ENCODE results near the gene TBX10. TPM values are rescaled to one million over a fixed set of nuclear protein-coding genes. Genes with fewer than 3 reads are reported as not detected.
A peak's percentile ranks its signal among the peaks of the same experiment; 100 is the strongest.
"Not testable (repeated sequence)": the region's sequence is repeated elsewhere in the genome, so short reads cannot be mapped to it uniquely, and the experiment has no call there.

Gene TBX10
- total and polyA plus RNA-seq, 5 donors from 2014 or later, result not detected

- Histone ChIP-seq H3K4me1 (ENCODE audit: control insufficient read depth, insufficient read depth, low read length, poor library complexity, severe bottlenecking) (peaks cover 21% of the 10 kb centered on the region), H3K36me3 (ENCODE audit: control insufficient read depth, insufficient read depth, low read length) (peaks cover 13% of the 10 kb centered on the region), H3K4me3 (ENCODE audit: low read depth, low read length) (no peak overlapping the region), H3K27ac (ENCODE audit: insufficient read depth, low read length, poor library complexity, severe bottlenecking) (no peak overlapping the region), H3K9me3 (ENCODE audit: control insufficient read depth in 2 of 2, low read length in 2 of 2) (no peaks in the 10 kb centered on the region), H3K27me3 (ENCODE audit: control insufficient read depth, insufficient read depth, low read length) (peaks cover 10% of the 10 kb centered on the region)
- DNase-seq (no peak), ATAC-seq (ENCODE audit: low read depth in 2 of 2) (no peak)
- peaks cover 0 to 2% (median 0%) of the 10 kb centered on the region in 7 donors for H3K9me3 Mint-ChIP-seq
- peaks cover 14% of the 10 kb centered on the region for H3K36me3 Mint-ChIP-seq
- H3K27ac Mint-ChIP-seq, result peak overlapping the region; percentile 31 to 92 (median 32)
- peaks cover 0 to 25% (median 12%) of the 10 kb centered on the region in 4 donors for H3K4me1 Mint-ChIP-seq
- peak overlapping the region; percentile 29 to 89 (median 68) for H3K4me3 Mint-ChIP-seq
- peaks cover 25% of the 10 kb centered on the region for H3K27me3 Mint-ChIP-seq
Observed at GRCh38 chr11:67605231-67606011, 34.1 kb downstream of the TBX10 start.

- peak overlapping the region in 3 of 4 donors; percentile 24 to 80 (median 62) for H3K4me3 Mint-ChIP-seq
Observed at GRCh38 chr11:67604815-67605214, 34.7 kb downstream of the TBX10 start.

GRCh38 chr11:67604119-67604518, 35.4 kb downstream of the TBX10 start:
- Mint-ChIP-seq H3K27me3 (peaks cover 38% of the 10 kb centered on the region), H3K4me3 (peak overlapping the region; percentile 23 to 80 (median 56)), H3K4me1 (peaks cover 0 to 25% (median 12%) of the 10 kb centered on the region in 4 donors)
- not testable (repeated sequence) for H3K9me3 Mint-ChIP-seq; H3K27ac Mint-ChIP-seq; H3K36me3 ChIP-seq (ENCODE audit: control insufficient read depth, insufficient read depth, low read length); H3K36me3 Mint-ChIP-seq; H3K9me3 ChIP-seq (ENCODE audit: control insufficient read depth in 2 of 2, low read length in 2 of 2); H3K27ac ChIP-seq (ENCODE audit: insufficient read depth, low read length, poor library complexity, severe bottlenecking); ATAC-seq (ENCODE audit: low read depth in 2 of 2); DNase-seq; H3K27me3 ChIP-seq (ENCODE audit: control insufficient read depth, insufficient read depth, low read length); H3K4me3 ChIP-seq (ENCODE audit: low read depth, low read length)
- peaks cover 21% of the 10 kb centered on the region for H3K4me1 ChIP-seq (ENCODE audit: control insufficient read depth, insufficient read depth, low read length, poor library complexity, severe bottlenecking)

More at GRCh38 chr11:67604815-67605214, 34.7 kb downstream of the TBX10 start:
- Histone ChIP-seq H3K27me3 (ENCODE audit: control insufficient read depth, insufficient read depth, low read length) (peaks cover 10% of the 10 kb centered on the region), H3K4me1 (ENCODE audit: control insufficient read depth, insufficient read depth, low read length, poor library complexity, severe bottlenecking) (peaks cover 21% of the 10 kb centered on the region), H3K27ac (ENCODE audit: insufficient read depth, low read length, poor library complexity, severe bottlenecking) (no peak overlapping the region), H3K9me3 (ENCODE audit: control insufficient read depth in 2 of 2, low read length in 2 of 2) (no peaks in the 10 kb centered on the region), H3K36me3 (ENCODE audit: control insufficient read depth, insufficient read depth, low read length) (peaks cover 8% of the 10 kb centered on the region), H3K4me3 (ENCODE audit: low read depth, low read length) (no peak overlapping the region)
- peak overlapping the region in 2 of 3 donors; percentile 31 to 32 for H3K27ac Mint-ChIP-seq
- H3K4me1 Mint-ChIP-seq, result peaks cover 0 to 25% (median 12%) of the 10 kb centered on the region in 4 donors
- peaks cover 0 to 2% (median 0%) of the 10 kb centered on the region in 7 donors for H3K9me3 Mint-ChIP-seq
- DNase-seq (no peak), ATAC-seq (ENCODE audit: low read depth in 2 of 2) (no peak)
- H3K36me3 Mint-ChIP-seq, result peaks cover 10% of the 10 kb centered on the region
- peaks cover 31% of the 10 kb centered on the region for H3K27me3 Mint-ChIP-seq

GRCh38 chr11:67601098-67601497, 38.5 kb downstream of the TBX10 start:
- Mint-ChIP-seq H3K27me3 (peaks cover 49% of the 10 kb centered on the region), H3K4me3 (no peak overlapping the region), H3K4me1 (peaks cover 0 to 7% (median 5%) of the 10 kb centered on the region in 4 donors), H3K9me3 (no peaks in the 10 kb centered on the region), H3K36me3 (no peaks in the 10 kb centered on the region), H3K27ac (no peak overlapping the region)
- Histone ChIP-seq H3K9me3 (ENCODE audit: control insufficient read depth in 2 of 2, low read length in 2 of 2) (peaks cover 0 to 2% of the 10 kb centered on the region in 2 experiments), H3K4me1 (ENCODE audit: control insufficient read depth, insufficient read depth, low read length, poor library complexity, severe bottlenecking) (peaks cover 4% of the 10 kb centered on the region), H3K27me3 (ENCODE audit: control insufficient read depth, insufficient read depth, low read length) (peaks cover 10% of the 10 kb centered on the region), H3K36me3 (ENCODE audit: control insufficient read depth, insufficient read depth, low read length) (no peaks in the 10 kb centered on the region), H3K4me3 (ENCODE audit: low read depth, low read length) (no peak overlapping the region), H3K27ac (ENCODE audit: insufficient read depth, low read length, poor library complexity, severe bottlenecking) (no peak overlapping the region)
- DNase-seq, result no peak
- ATAC-seq (ENCODE audit: low read depth in 2 of 2), result no peak

- no peak overlapping the region for H3K27ac ChIP-seq (ENCODE audit: insufficient read depth, low read length, poor library complexity, severe bottlenecking)
- H3K27me3 Mint-ChIP-seq, result peaks cover 49% of the 10 kb centered on the region
- H3K4me1 Mint-ChIP-seq, result peaks cover 0 to 7% (median 1%) of the 10 kb centered on the region in 4 donors
- H3K36me3 Mint-ChIP-seq, result no peaks in the 10 kb centered on the region
- H3K9me3 ChIP-seq (ENCODE audit: control insufficient read depth in 2 of 2, low read length in 2 of 2), result peaks cover 0 to 2% of the 10 kb centered on the region in 2 experiments
- DNase-seq, result no peak
- H3K27ac Mint-ChIP-seq, result no peak overlapping the region
- no peak for ATAC-seq (ENCODE audit: low read depth in 2 of 2)
- H3K4me3 ChIP-seq (ENCODE audit: low read depth, low read length), result no peak overlapping the region
- peaks cover 10% of the 10 kb centered on the region for H3K27me3 ChIP-seq (ENCODE audit: control insufficient read depth, insufficient read depth, low read length)
- no peak overlapping the region for H3K4me3 Mint-ChIP-seq
- no peaks in the 10 kb centered on the region for H3K9me3 Mint-ChIP-seq
- no peaks in the 10 kb centered on the region for H3K4me1 ChIP-seq (ENCODE audit: control insufficient read depth, insufficient read depth, low read length, poor library complexity, severe bottlenecking)
- no peaks in the 10 kb centered on the region for H3K36me3 ChIP-seq (ENCODE audit: control insufficient read depth, insufficient read depth, low read length)
Observed at GRCh38 chr11:67600324-67601029, 39.1 kb downstream of the TBX10 start.

- Histone ChIP-seq H3K9me3 (ENCODE audit: control insufficient read depth in 2 of 2, low read length in 2 of 2) (peaks cover 0 to 2% of the 10 kb centered on the region in 2 experiments), H3K4me1 (ENCODE audit: control insufficient read depth, insufficient read depth, low read length, poor library complexity, severe bottlenecking) (no peaks in the 10 kb centered on the region), H3K27me3 (ENCODE audit: control insufficient read depth, insufficient read depth, low read length) (peaks cover 10% of the 10 kb centered on the region), H3K36me3 (ENCODE audit: control insufficient read depth, insufficient read depth, low read length) (no peaks in the 10 kb centered on the region), H3K27ac (ENCODE audit: insufficient read depth, low read length, poor library complexity, severe bottlenecking) (no peak overlapping the region), H3K4me3 (ENCODE audit: low read depth, low read length) (no peak overlapping the region)
- peaks cover 0 to 2% (median under 1%) of the 10 kb centered on the region in 4 donors for H3K4me1 Mint-ChIP-seq
- DNase-seq, result no peak
- no peaks in the 10 kb centered on the region for H3K36me3 Mint-ChIP-seq
- ATAC-seq (ENCODE audit: low read depth in 2 of 2), result no peak
- H3K4me3 Mint-ChIP-seq, result no peak overlapping the region
- peaks cover 47% of the 10 kb centered on the region for H3K27me3 Mint-ChIP-seq
- H3K9me3 Mint-ChIP-seq, result no peaks in the 10 kb centered on the region
- H3K27ac Mint-ChIP-seq, result no peak overlapping the region
Observed at GRCh38 chr11:67599149-67599548, 40.4 kb downstream of the TBX10 start.

- H3K27me3 Mint-ChIP-seq, result peaks cover 42% of the 10 kb centered on the region
- H3K27me3 ChIP-seq (ENCODE audit: control insufficient read depth, insufficient read depth, low read length); H3K4me1 Mint-ChIP-seq; H3K36me3 Mint-ChIP-seq; H3K4me3 ChIP-seq (ENCODE audit: low read depth, low read length); ATAC-seq (ENCODE audit: low read depth in 2 of 2); H3K9me3 Mint-ChIP-seq; H3K27ac ChIP-seq (ENCODE audit: insufficient read depth, low read length, poor library complexity, severe bottlenecking); H3K4me1 ChIP-seq (ENCODE audit: control insufficient read depth, insufficient read depth, low read length, poor library complexity, severe bottlenecking); H3K36me3 ChIP-seq (ENCODE audit: control insufficient read depth, insufficient read depth, low read length); DNase-seq; H3K9me3 ChIP-seq (ENCODE audit: control insufficient read depth in 2 of 2, low read length in 2 of 2); H3K4me3 Mint-ChIP-seq; H3K27ac Mint-ChIP-seq: not testable (repeated sequence)
Observed at GRCh38 chr11:67597963-67598362, 41.6 kb downstream of the TBX10 start.
